Measurements from ENCODE around the gene SORBS2.

DNA sequence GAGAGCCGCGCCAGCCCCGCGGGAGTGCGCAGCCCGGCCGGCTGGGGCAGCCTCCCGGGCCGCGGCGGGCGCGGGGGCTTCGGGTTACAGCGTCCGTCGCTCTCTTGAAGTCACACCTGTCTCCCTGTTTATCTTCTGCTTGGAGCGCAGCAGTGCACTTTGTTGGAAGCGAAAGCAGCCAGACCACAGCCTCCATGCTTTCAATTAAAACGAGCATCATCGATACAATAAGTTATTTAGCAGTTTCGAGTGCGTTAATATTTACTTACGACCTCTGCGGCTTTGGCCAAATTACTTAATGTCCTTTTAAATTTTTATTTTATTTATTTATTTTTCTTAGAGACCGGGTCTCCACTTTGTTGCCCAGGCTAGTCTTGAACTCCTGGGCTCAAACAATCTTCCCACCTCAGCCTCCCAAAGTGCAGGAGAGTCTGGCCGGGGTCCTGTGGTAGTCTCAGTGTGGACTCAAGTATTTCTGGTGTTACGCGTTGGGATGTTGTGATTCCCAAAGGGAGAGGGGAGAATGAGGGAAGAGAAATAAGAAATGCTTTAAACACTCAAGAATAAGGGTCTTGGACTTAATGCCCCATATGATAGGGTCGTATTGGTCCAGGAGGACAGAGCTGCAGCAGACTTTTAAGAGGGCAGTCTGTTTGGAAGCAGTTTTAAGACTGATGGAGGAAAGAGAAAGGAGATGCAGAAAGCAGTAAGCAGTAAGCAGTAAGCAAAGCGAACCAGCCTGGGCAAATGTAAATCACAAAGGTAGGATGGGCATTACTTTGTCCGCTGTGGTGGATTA lies 276.2 kb downstream of the SORBS2 start:
- TF ChIP-seq, protein P1, sequence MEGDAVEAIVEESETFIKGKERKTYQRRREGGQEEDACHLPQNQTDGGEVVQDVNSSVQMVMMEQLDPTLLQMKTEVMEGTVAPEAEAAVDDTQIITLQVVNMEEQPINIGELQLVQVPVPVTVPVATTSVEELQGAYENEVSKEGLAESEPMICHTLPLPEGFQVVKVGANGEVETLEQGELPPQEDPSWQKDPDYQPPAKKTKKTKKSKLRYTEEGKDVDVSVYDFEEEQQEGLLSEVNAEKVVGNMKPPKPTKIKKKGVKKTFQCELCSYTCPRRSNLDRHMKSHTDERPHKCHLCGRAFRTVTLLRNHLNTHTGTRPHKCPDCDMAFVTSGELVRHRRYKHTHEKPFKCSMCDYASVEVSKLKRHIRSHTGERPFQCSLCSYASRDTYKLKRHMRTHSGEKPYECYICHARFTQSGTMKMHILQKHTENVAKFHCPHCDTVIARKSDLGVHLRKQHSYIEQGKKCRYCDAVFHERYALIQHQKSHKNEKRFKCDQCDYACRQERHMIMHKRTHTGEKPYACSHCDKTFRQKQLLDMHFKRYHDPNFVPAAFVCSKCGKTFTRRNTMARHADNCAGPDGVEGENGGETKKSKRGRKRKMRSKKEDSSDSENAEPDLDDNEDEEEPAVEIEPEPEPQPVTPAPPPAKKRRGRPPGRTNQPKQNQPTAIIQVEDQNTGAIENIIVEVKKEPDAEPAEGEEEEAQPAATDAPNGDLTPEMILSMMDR (IDR thresholded peaks at IDR 0.05; ENCODE audit: poor library complexity, severe bottlenecking), result no peak
- TF ChIP-seq EZH2 (IDR thresholded peaks at IDR 0.05; ENCODE audit: borderline replicate concordance, insufficient read depth, low read length, poor library complexity, severe bottlenecking) (no peak), SMC3 (conservative IDR thresholded peaks at IDR 0.05; ENCODE audit: poor library complexity) (no peak), RAD21 (conservative IDR thresholded peaks at IDR 0.05) (no peak), EP300 (conservative IDR thresholded peaks at IDR 0.05; ENCODE audit: poor library complexity, severe bottlenecking) (no peak), POLR2AphosphoS5 (IDR thresholded peaks at IDR 0.05) (no peak), MXI1 (conservative IDR thresholded peaks at IDR 0.05; ENCODE audit: poor library complexity, severe bottlenecking) (no peak), TAF1 (IDR thresholded peaks at IDR 0.05; ENCODE audit: low read depth) (no peak)
- TF ChIP-seq, protein P2, sequence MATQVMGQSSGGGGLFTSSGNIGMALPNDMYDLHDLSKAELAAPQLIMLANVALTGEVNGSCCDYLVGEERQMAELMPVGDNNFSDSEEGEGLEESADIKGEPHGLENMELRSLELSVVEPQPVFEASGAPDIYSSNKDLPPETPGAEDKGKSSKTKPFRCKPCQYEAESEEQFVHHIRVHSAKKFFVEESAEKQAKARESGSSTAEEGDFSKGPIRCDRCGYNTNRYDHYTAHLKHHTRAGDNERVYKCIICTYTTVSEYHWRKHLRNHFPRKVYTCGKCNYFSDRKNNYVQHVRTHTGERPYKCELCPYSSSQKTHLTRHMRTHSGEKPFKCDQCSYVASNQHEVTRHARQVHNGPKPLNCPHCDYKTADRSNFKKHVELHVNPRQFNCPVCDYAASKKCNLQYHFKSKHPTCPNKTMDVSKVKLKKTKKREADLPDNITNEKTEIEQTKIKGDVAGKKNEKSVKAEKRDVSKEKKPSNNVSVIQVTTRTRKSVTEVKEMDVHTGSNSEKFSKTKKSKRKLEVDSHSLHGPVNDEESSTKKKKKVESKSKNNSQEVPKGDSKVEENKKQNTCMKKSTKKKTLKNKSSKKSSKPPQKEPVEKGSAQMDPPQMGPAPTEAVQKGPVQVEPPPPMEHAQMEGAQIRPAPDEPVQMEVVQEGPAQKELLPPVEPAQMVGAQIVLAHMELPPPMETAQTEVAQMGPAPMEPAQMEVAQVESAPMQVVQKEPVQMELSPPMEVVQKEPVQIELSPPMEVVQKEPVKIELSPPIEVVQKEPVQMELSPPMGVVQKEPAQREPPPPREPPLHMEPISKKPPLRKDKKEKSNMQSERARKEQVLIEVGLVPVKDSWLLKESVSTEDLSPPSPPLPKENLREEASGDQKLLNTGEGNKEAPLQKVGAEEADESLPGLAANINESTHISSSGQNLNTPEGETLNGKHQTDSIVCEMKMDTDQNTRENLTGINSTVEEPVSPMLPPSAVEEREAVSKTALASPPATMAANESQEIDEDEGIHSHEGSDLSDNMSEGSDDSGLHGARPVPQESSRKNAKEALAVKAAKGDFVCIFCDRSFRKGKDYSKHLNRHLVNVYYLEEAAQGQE (IDR thresholded peaks at IDR 0.05; ENCODE audit: borderline replicate concordance), result no peak
